HG02678 (cell line): ENCODE data around the gene C1QTNF2.

Source experiments
- ATAC-seq: cut with Tn5 transposase; IDR thresholded peaks from one replicate; pipeline ENCODE4 v1.9.1; 2021; ENCODE audit warnings: mild to moderate bottlenecking, moderate library complexity; ENCODE audit not compliant: unreplicated experiment

Gene C1QTNF2, protein sequence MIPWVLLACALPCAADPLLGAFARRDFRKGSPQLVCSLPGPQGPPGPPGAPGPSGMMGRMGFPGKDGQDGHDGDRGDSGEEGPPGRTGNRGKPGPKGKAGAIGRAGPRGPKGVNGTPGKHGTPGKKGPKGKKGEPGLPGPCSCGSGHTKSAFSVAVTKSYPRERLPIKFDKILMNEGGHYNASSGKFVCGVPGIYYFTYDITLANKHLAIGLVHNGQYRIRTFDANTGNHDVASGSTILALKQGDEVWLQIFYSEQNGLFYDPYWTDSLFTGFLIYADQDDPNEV

DNA sequence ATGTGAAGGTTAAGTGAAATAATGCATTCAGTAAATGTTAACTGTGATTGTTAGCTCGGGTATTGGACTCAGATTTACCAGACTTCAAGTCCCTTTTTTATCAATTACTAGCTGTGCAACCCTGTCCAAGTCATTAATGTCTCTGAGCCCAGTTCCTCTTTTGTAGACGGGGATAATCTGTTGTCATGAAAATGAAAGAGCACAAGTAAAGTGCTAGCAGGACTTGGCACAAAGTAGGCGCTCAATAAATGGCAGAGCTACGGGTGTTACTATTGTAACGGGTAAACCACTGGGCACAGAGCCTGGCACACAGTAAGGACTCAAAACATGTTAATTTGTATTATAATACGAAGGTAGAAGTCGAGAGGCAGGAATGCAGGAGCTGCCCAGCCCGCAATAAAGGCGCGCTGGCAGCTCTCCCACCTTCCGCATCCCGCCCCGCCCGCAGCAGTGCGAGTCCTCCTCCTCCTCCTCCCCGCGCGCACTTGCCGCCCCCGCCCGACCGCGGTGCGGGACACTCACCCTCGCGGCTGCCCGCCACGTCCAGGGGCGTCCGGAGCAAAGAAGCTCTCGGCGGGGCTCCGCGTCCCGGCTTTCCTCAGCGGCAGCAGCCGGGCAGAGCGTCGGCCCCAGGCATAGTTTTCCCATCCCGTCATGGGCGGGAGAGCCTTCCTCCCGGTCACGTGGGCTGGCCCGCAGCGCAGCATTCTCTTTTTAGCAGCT, at the start of gene C1QTNF2:
Gene C1QTNF2 (minus strand): TSS at position 637 of the 723 bp plus-strand sequence. CDS start 15,615 bp downstream, outside the sequence.
- ATAC-seq, result no peak

DNA sequence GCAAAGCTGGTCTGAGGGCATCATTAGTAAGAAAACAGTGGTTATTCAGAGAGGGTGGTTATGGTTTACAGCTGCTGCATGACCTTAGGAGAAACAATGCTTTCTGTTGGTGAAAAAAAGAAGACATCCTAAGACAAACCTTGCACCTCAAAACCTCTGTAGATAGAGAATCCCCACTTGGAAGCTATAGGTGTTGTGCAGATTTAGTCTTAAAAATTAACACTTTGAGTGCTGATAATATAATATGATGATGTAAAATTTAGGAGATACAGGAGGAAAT, 49.8 kb upstream of the C1QTNF2 start:
- ATAC-seq, result no peak

DNA sequence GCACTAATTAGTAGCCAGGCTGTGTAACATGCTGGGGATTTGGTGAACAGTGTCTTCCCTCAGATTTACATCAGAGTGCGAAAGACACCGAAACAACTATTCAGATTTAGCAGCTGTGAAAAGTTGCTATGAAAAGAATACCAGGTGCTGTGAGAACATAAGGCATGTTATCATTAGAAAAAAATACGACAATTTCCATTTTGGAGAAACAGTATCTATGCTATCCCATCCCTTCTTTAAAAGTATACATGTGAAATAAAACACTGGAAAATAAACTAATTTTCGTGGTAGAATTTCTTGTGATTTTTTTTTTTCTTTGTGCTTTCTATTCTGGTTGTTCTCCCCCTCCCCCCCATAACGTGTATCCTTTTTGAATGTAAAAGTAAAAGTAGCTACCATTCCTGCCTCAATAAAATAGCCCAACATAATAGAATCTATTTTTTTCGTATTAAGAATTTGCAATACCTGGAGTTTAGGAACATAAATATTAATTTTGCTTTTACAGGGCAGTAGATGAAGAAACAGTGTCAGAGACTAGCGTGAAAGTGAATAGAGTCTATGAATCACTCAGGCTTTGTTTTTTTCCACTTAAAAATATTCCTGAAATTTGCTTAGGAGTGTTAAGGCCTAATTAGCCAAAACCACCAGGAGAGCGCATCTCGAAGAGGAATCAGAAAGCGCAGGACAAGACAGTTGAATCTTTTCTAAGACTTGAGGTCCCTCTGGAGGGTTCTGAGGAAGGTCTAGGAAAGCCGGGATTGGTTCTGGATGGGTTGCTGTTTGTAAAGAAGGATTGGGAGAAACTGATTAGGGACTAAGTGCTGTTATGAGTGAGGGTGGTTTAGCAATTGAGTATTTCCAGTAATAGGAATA, 49.3 kb upstream of the C1QTNF2 start:
- peak; percentile 38 for ATAC-seq

DNA sequence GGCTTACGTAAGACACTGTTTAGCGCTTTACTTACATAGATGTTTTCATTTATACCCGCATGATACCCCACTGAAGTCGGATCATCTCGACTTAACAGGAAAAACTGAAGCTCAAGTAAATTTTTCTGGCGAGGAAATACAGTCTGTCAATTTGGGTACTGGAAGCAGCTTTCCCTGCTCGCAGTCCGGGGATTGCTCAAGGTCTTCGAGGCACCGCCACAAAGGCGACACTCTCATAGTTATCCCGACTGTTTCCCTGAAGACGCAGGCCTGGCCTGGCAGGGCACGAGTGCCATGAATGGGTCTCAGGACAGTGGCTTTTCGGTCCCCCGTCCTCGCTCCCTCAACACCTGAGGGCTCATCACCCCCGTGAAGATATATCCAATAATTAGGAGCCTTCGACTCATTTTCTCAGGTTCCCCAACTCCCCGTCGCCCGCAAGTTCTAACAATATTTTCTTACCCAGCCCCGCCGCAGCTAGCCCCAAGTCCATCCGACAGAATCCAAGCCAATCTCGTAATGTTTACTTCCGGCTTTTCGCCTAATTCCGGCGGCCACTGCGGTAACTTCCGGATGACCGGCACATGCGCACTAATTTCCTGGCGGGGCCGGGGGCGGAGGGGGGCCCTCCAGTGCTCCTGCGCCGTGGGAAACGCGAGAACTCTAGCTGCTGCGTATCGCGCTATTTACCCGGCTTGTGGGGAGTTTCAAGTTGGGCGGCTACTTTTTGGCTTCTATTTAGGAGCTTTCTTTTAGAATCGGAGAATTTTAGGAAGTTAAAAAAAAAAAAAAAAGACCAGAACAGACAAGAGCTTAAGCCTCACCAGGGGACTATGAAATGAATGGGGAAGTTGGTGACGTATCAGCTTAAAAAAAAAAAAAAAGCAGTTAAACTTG, 48.4 kb upstream of the C1QTNF2 start, which contains the start of gene SLU7:
Gene SLU7 (minus strand): TSS at position 521 of the 897 bp plus-strand sequence. CDS start 3,787 bp downstream, outside the sequence.
- peak; percentile 62 for ATAC-seq

DNA sequence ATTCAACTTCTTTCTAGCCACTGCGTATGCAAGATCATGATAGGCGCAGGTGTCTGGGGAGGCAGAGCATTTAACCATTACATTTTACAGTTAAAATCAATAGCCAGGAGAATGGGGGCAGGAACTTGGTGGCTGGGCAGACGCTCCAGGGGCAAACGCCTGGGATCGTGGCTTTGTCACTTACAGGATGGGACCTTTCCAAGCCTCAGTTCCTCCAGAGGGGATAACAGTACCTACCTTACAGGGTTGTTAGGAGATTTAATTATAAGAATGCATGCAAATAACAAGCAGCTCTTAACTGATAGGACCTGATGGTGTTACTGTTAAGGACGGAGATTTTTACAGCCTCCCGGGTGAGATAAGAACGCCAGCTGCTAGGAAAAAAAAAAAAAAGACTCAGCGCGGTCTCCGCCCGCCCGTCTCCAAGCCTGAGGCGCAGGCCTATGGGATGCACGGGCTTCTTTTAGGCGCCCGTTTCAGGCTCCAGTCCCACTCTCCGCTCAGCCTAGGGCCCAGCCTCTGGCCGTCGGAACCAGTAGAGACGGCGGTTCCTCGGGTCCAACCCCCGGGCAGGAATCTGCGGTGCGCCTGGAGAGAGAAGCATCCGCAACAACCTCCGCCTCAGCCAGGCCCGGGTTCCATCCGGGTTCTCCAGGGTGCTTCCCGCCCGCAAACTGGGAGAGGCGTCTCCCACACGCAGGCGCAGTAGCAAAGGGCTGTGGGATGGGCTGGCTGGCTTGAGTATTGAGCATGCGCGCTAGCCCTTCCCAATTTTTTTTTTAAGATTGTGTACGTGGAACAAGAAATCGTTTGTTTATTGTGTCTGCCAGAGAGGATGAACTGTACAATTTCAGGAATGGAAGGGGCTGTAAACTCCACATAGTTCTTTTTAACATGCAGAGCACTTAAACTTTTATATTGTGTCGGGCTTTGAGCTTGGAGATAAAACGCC, 29.3 kb upstream of the C1QTNF2 start, which contains the start of gene FAM200C:
Gene FAM200C (minus strand): TSS at position 653 of the 952 bp plus-strand sequence. CDS start 4,564 bp downstream, outside the sequence.
- ATAC-seq, result peak; percentile 81

DNA sequence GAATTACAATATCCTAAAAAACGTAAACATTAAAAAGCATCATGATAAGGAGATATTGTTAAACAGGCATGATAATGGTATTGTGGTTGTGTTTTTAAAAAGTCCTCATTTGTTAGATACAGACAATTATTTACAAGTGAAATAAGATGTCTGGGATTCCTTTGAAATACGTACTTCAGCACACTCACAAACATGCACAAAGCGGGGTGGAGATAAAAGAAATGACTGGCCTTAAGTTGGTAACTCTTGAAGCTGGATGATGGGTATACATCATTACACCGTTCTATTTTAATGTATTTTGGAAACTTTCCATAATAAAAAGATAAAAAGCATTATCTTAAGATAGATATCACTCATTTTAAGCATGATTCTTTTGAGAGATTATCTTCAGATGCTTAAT, 28.4 kb upstream of the C1QTNF2 start:
- no peak for ATAC-seq

DNA sequence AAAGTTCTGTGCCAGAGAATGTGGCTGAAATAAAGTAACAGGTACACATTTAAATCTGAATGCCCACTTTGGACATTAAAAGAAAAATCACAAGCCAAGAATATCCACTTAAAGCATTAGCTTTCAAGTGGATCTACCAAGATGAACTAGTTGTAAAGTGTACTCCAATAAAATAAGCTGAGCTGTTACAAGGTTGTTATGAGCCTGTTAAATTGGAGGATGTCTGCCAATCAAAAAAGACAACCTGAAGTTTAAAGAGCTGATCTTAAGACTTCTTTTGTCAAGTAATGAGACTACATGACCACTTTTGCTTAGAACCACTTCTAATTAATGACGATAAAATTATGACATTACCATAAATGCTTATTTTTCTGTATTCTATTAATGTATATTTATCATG, 27.1 kb upstream of the C1QTNF2 start:
- no peak for ATAC-seq

DNA sequence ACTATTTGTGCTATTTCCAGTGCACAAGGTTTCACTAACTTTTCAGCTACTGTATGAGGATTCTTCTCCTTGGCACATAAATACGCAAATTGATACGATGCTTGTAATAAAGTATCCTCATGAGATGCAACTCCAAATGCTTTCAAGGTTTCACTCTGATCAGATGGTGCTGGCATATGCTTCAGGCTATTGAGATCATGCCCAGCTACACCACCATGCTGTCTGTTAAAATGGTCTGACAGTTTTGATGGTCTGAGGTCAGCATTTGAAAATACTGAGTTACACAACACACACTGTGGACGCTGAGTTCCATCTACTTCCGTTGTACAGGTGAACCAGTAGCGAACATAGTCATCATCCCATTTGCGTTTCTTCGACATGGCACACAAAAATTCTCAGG, 24.7 kb upstream of the C1QTNF2 start:
- ATAC-seq, result no peak

DNA sequence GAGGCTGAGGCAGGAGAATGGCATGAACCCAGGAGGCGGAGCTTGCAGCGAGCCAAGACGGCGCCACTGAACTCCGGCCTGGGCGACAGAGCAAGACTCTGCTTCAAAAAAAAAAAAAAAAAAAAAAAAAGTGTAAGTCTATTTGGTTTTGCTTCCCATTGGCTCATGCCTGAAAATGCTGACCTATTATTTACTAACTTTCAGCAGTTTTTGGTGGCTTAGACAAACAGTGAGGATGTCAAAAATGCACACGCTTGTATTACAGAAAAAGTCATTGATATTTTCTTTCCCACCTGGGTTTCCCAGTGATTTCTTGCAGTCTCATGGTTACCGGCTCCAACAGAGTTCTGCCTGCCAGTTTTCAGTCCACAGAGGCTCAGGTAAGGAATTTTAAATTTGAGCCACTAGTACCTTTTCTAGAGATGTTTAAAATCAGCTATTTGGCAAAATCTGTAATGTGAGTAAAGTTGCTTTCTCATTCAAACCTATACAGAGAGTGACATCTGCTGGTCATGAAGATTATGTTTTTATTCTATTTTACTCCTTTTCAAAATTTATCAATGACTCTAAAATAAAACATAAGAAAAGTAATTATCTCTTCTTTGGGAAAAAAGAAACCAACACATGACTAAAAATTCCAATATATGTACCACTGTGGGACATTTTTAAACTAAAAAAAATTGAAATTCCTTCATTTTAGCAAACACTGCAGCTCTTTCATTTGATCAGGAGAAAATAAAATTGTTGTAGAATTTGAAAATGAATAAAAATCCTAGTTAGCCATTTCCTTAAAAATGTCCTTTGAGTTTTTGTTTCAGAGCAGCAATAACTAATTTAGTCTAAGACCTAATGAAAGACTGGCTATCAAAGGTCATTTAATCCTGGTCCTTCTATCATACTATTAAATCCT, 20.6 kb upstream of the C1QTNF2 start:
- no peak for ATAC-seq

DNA sequence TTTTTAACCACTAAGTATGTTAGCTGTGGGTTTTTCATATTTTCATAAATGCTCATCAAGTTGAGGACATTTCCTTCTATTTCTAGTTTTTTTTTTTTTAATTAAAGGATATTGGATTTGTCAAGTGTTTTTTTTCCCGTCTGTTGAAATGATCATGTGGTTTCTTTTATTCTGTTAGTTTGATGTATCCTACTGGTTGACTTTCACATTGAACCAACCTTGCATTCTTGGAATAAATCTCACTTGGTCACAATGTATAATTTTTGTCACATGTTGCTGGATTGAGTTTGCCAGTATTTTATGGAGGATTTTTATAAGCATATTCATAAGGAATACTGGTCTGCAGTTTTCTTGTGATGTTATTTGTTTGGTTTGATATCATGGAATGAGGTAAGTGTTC, 17.0 kb upstream of the C1QTNF2 start:
- ATAC-seq, result no peak

- no peak for ATAC-seq
These were observed 15.1 kb upstream of the C1QTNF2 start for GRCh38 chr5:160385496-160385895.

DNA sequence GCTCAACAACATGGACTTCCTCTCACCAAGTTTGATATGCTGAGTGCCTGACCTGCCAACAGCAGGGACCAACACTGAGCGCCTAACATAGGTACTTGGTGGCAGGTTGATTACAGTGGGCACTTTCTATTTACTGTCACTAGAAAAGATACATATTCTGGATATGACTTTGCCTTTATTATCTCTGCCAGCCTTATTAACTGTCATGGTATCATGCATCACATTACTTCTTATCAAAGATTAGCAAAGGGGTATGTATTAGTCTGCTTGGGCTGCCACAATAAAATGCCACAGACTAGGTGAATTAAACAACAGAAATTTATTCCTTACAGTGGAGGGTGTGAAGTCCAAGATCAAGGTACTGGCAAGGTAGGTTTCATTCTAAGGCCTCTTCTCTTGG, 14.3 kb upstream of the C1QTNF2 start:
- ATAC-seq, result no peak

- no peak for ATAC-seq
These were observed 11.9 kb upstream of the C1QTNF2 start for GRCh38 chr5:160382346-160382745.

- no peak for ATAC-seq
These were observed 9.6 kb upstream of the C1QTNF2 start for GRCh38 chr5:160380041-160380440.

DNA sequence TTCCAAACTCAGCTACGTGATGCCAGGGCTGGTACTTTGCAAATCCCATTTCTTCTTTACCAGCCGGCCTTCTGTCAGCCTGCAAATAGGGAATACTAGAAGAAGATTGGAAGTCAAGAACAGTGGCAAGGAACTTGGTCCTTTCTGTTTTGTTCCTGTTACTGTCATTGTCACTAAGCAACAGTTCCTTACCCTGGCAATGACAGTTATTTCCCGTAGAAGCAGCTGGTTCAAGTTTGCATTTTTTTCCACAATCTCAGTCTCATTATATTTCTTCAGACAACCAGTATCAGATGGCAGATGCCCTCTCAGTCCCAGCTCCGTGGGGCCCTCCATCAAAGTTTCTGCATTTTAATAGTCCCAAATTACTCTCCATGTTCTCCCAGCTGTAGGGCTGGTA, 9.1 kb upstream of the C1QTNF2 start:
- no peak for ATAC-seq

GRCh38 chr5:160378330-160378729, 7.9 kb upstream of the C1QTNF2 start:
- no peak for ATAC-seq

GRCh38 chr5:160377651-160378050, 7.2 kb upstream of the C1QTNF2 start:
- no peak for ATAC-seq

GRCh38 chr5:160376416-160376815, 6.0 kb upstream of the C1QTNF2 start:
- ATAC-seq, result no peak
